ENCODE results near the gene CNTF.

CNTF gene

DNA sequence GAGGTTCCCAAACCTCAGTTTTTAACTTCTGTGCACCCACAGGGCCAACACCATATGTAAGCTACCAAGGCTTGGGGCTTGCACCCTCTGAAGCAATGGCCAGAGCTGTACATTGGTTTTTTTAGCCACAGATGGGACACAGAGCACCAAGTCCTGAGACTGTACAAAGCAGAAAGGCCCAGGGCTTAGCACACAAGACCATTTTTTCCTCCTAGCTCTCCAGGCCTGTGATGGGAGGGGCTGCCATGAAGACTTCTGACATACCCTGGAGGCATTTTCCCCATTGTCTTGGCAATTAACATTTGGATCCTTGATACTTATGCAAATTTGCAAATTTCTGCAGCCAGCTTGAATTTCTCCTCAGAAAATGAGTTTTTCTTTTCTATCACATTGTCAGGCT, 23.4 kb downstream of the CNTF start:
- no peak for DNase-seq (ENCODE audit: low read depth)

DNA sequence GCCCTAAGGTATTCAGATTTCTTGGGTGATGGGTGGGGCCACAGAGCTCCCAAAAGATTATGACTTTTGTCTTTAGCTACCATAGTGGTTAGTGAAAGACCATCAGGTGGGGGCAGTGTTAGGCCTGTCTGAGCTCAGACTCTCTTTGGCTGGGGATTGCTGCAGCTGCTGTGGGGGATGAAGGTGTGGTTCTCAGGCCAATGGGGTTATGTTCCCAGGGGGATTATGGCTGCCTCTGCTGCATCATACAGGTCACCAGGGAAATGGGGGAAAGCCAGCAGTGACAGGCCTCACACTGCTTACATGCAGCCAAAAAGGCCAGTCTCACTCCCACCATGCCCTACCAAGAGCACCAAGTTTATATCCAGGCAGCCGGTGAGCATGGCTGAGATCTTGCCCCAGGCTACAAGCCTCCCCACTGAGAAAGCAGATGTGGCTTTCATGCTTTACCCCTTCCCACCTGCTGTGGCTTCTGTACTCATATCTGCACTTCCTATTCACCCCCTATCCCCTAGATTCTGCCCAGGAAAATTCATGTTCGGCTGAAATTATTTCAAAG, 24.8 kb downstream of the CNTF start:
- no peak for DNase-seq (ENCODE audit: low read depth)

DNA sequence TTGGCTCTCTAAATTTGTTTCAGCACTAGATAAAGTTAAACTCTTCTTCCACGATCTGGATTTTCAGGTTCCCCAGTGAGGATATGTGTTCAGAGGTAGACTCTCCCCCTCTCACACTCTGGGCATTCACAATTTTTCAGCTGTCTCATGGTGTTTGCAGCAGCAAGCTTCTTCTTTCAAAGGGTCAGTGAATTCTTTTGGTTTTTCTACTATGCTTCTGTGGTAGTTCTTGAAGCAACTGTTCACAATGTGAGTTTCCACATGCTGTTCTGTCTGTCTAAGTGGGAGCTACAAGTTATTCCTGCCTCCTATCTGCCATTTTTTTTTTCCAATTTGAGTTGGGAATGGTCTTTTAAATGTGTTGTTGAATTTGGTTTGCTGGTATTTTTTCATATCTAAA, 25.4 kb downstream of the CNTF start:
- DNase-seq (ENCODE audit: low read depth): no peak

- DNase-seq (ENCODE audit: low read depth): no peak
Measured at GRCh38 chr11:58649623-58650022, 27.2 kb downstream of the CNTF start.

GRCh38 chr11:58650496-58650895, 28.0 kb downstream of the CNTF start:
- no peak for DNase-seq (ENCODE audit: low read depth)

GRCh38 chr11:58652726-58653280, 30.3 kb downstream of the CNTF start:
- no peak for DNase-seq (ENCODE audit: low read depth)

DNA sequence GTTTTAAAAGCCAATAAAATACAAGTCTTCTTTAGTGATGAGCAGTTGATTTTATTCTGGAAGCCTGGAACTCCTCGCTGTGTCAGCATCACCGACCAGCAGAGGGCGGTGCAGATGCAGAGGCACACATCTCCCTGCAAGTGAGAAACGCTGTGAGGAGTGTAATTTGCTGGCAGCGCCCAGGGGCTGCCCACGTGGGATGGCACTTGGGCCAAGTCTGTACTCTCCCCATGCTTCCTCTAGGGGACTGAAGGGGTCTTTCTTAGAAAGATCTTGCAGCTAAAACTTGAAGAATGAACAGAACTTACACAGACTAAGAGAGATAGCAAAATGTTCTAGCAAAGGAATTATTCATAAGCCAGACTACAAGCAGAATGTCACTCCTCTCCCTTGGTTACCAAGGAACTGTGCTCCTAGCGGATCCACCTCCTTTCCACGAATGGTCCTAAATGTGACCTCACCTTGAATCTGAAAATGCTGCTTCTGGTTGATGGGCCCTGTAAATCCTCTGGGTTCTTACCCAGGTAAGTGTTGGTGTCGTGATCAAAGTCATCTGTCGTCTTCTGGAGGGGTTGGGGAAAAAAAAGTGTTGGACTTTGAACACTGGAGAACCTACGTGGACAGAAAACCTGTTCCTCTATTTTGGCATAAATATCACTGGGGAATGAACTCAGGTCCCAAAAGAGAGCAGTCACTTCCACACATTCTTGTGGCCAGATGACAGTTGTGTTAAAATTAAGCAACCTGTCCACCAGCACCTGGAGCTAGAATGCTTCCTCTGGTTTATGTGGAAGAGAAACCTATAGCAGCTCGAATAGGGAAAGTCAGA, 31.8 kb downstream of the CNTF start:
- peak; percentile 73 for DNase-seq (ENCODE audit: low read depth)

- DNase-seq (ENCODE audit: low read depth): no peak
Measured at GRCh38 chr11:58654908-58655296, 32.4 kb downstream of the CNTF start.

GRCh38 chr11:58656348-58656747, 33.9 kb downstream of the CNTF start:
- DNase-seq (ENCODE audit: low read depth): no peak

DNA sequence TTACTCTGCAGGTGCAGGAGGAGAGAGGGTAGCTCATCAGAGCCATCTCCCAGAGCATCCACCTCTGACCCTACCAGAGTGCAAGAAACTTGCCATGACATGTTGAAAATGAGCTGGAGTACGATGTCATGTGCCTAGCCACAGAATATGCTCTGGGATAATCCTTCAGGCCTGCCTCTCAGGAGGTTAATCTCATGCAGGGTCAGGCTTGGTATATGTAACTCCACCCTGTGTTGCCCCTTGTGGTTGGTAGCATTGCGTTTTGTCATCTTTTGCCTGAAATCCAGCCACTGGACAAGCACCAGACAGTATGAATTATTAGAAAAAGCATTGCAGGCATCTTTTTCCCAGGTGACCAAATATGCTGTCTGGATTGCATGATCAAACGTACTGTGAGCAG, 36.2 kb downstream of the CNTF start:
- no peak for DNase-seq (ENCODE audit: low read depth)

DNA sequence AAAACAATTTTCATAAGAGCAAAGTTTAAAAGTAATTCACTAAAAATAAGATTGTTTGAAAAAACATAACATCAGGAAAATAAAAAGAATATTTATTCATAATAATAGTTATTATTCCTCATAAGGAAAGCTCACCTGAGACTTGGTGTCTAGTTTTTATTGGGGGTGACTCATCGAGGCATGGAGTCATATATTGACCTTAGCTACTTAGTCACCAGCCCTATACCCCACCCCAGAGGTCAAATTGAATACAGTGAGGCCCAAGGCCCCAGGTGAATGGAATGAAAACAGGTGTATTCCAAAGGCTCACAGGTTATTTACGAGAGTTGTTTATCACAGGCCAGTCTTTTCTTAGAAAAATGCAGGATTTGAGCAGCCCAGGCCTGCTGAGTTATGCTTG, 36.9 kb downstream of the CNTF start:
- no peak for DNase-seq (ENCODE audit: low read depth)

GRCh38 chr11:58659910-58660570, 37.6 kb downstream of the CNTF start:
- no peak for DNase-seq (ENCODE audit: low read depth)

DNA sequence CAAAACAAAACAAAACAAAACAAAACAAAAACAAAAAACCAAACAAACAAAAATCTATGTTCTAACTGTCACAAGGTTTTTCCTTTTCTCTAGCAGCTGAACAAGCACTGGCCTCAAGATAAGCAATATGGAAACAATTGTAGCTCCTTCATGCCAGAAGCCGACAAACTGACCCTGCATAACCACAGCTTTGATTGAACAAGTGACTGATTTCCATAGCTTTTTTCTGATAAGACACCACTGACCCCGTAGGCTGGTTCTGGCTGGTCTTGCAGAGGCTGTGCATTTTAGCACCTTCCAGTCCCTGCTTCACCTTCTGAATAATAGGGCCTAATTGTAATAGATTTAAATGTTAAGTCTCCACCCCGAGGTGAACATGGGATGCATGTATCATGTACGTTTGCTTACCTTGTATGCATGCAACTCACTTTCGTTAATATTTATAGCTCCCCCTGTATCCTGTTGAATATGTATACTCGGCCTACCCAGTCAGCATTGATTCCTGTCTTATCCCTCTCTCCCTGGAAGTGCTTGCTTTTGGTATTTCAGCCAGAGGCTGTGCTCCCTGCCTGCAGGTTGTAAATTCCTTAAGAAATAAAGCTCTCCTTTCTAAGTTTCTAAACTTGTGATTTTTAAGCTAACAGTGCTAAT, 49.6 kb downstream of the CNTF start:
- no peak for DNase-seq (ENCODE audit: low read depth)

DNA sequence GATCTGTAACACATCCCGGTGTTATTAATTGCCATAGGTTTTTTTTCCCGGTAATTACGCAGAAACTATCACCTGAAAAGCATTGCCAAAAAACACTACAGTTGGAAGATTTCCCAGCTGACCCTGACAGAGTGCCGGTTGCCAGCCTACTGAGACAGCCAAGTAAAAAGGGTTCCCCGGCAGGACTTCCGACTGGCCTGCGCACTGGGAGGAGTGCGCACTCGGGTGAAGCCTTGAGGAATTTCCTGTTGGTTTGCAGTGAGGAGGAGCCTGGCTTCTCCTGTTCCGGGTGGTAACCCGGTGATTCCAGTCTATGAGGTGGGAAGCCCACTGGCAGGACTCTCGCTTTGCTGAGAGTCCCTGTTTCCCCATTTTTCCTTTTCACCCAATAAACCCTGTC, 52.1 kb downstream of the CNTF start:
- DNase-seq (ENCODE audit: low read depth): no peak

All from stimulated activated CD8-positive, alpha-beta memory T cell treated with anti-CD3 and anti-CD28 coated beads, Interleukin-4, amount 100 ng/mL, for 24 hours (primary cell).